Activated CD4-positive, alpha-beta memory T cell treated with anti-CD3 and anti-CD28 coated beads, Interleukin-2, amount 10 ng/mL, durations not matched to agents 7 days and 5 days (primary cell): ENCODE measurements around the gene ITLN1. TPM values are rescaled to one million over a fixed set of nuclear protein-coding genes. Genes with fewer than 3 reads are reported as not detected.
A peak's percentile ranks its signal among the peaks of the same experiment; 100 is the strongest.

Experiments used
- CTCF ChIA-PET: fragments of 350-600 bp; sonication (Branson Sonifier 250); formaldehyde crosslinking; loops from one replicate; lab custom pipeline; 2021; ENCODE audit warnings: antibody characterized with exemption, inconsistent platforms; lab: Charles Lee
- POLR2A ChIA-PET: fragments of 350-600 bp; sonication (Branson Sonifier 250); formaldehyde crosslinking; loops from one replicate; lab custom pipeline; 2021; ENCODE audit warnings: antibody characterized with exemption; lab: Charles Lee
- DNase-seq: peaks from one replicate; pipeline ENCODE4 v3.0.0-alpha.2; 2020
- H3K27ac Mint-ChIP-seq: one replicate; pipeline ENCODE4 v1.8.0; 2021; ENCODE audit warnings: mild to moderate bottlenecking, mixed read lengths
- H3K27me3 Mint-ChIP-seq: one replicate; pipeline ENCODE4 v1.8.0; 2021; ENCODE audit warnings: mixed read lengths
- H3K36me3 Mint-ChIP-seq: one replicate; pipeline ENCODE4 v1.8.0; 2021; ENCODE audit warnings: low read depth, mixed read lengths
- H3K4me1 Mint-ChIP-seq: one replicate; pipeline ENCODE4 v1.8.0; 2021; ENCODE audit warnings: mixed read lengths
- H3K4me3 Mint-ChIP-seq: one replicate; pipeline ENCODE4 v1.8.0; 2021; ENCODE audit warnings: mild to moderate bottlenecking, mixed read lengths
- H3K9me3 Mint-ChIP-seq: one replicate; pipeline ENCODE4 v1.8.0; 2021; ENCODE audit warnings: mixed read lengths
- total RNA-seq, 2 experiments: library from RNA; stranded (reverse); gene quantifications; one replicate each; pipeline ENCODE4 v1.2.3, GENCODE V29; 2021

Gene ITLN1
- total RNA-seq, 2 experiments from 2014 or later = not detected

GRCh38 chr1:160863061-160863773 is 21.8 kb downstream of the ITLN1 start:
- Mint-ChIP-seq H3K4me1 (peaks cover 29% of the 10 kb centered on the region), H3K27me3 (peaks cover 8% of the 10 kb centered on the region), H3K4me3 (no peak overlapping the region), H3K27ac (no peak overlapping the region), H3K36me3 (no peaks in the 10 kb centered on the region), H3K9me3 (no peaks in the 10 kb centered on the region)
- ChIA-PET POLR2A (interaction anchor here (0.9 to 2.6 kb wide), 3 partner anchors 21 to 157 kb away, joined by 3 to 23 read pairs (median 9); no protein-coding TSS in a partner anchor), CTCF (interaction anchor here (1.4 to 3.5 kb wide), 8 partner anchors 14 to 91 kb away, joined by 4 to 19 read pairs (median 8); partner anchors contain the start of gene ITLN2)
- DNase-seq = no peak

- peak; percentile 73 for DNase-seq
- H3K4me3 Mint-ChIP-seq = peak within 1 kb of the TSS; percentile 33
- peak within 1 kb of the TSS; percentile 66 for H3K27ac Mint-ChIP-seq
- CTCF ChIA-PET = interaction anchor here (0.6 to 3.5 kb wide), 9 partner anchors 11 to 92 kb away, joined by 3 to 19 read pairs (median 8); partner anchors contain the start of gene ITLN2
- POLR2A ChIA-PET = interaction anchor here (0.9 to 2.6 kb wide), 3 partner anchors 20 to 156 kb away, joined by 3 to 23 read pairs (median 9); no protein-coding TSS in a partner anchor
- H3K27me3 Mint-ChIP-seq = peaks cover 3% of the 10 kb centered on the region
- no peaks in the 10 kb centered on the region for H3K9me3 Mint-ChIP-seq
- peaks cover 29% of the 10 kb centered on the region for H3K4me1 Mint-ChIP-seq
- no peaks in the 10 kb centered on the region for H3K36me3 Mint-ChIP-seq
Observed at GRCh38 chr1:160862203-160863060, 22.5 kb downstream of the ITLN1 start, which contains the start of gene CD244. Gene CD244, minus strand, starts transcription at chr1:160862887. Its CDS starts 210 bp downstream, at chr1:160862677.

DNA sequence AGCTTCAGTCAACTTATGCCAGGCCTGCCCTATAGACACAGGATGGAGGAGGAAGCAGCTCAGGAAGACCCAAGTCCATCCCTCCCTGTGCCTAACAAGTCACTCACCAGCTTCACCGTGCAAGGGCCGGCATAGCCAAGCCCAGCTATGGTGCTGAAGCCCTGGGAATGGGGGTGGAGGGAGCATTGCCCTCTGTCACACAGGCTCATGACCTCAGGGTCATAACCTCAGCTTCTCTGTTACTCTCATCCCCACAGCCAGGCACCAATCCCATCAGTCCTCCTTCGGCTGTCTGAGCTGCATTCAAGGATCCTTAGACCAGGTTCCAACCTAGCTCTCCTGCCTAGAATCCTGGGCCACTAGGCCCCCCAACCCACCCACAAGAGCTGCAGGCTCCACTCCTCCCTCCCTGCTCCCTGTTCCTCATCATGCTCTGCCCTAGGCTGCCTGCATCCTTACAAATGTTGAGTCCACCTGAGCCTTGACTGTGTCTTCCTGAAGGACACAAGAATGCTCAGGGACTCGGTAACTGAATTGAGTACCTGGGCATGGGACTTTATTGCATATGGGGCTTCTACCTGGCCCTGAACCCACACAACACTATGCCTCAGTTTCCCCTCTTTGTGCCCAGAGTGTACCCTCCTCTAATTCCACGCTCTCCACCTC is 24.0 kb downstream of the ITLN1 start:
- CTCF ChIA-PET = interaction anchor here (0.6 to 3.5 kb wide), 5 partner anchors 12 to 186 kb away, joined by 3 to 19 read pairs (median 3); no protein-coding TSS in a partner anchor
- Mint-ChIP-seq H3K36me3 (no peaks in the 10 kb centered on the region), H3K27ac (peak overlapping the region; percentile 6), H3K27me3 (no peaks in the 10 kb centered on the region), H3K9me3 (no peaks in the 10 kb centered on the region), H3K4me3 (no peak overlapping the region), H3K4me1 (peaks cover 29% of the 10 kb centered on the region)
- no peak for DNase-seq
- POLR2A ChIA-PET = no interaction called here

DNA sequence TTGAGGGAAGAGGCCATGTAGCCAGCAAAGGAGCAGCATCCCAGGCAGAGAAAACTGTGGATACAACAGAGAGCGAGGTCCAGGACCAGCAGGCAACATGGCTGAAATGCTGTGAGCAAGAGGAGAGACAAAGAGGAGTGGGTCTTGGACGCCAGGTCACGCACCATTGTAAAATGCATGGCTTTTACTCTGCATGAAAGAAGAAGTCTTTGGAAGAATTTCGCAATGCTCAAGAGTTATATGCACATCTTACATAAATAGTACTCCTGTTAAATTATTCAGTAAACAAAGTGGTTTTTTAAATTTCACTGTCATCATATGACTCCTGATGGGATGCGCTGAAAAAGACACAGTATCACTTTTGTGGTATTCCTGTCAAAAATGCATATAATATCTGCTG is 25.8 kb downstream of the ITLN1 start:
- Mint-ChIP-seq H3K4me3 (no peak overlapping the region), H3K27me3 (no peaks in the 10 kb centered on the region), H3K4me1 (peaks cover 28% of the 10 kb centered on the region), H3K36me3 (no peaks in the 10 kb centered on the region), H3K9me3 (no peaks in the 10 kb centered on the region), H3K27ac (no peak overlapping the region)
- ChIA-PET POLR2A (no interaction called here), CTCF (interaction anchor here (0.8 kb wide), 1 partner anchor 11 kb away, joined by 3 read pairs; no protein-coding TSS in a partner anchor)
- no peak for DNase-seq

GRCh38 chr1:160858507-160858906 is 26.5 kb downstream of the ITLN1 start:
- Mint-ChIP-seq H3K36me3 (no peaks in the 10 kb centered on the region), H3K9me3 (no peaks in the 10 kb centered on the region), H3K27me3 (no peaks in the 10 kb centered on the region), H3K4me3 (no peak overlapping the region), H3K27ac (no peak overlapping the region), H3K4me1 (peaks cover 22% of the 10 kb centered on the region)
- no peak for DNase-seq
- CTCF ChIA-PET = interaction anchor here (1.1 kb wide), 1 partner anchor 21 kb away, joined by 5 read pairs; no protein-coding TSS in a partner anchor
- POLR2A ChIA-PET = no interaction called here

DNA sequence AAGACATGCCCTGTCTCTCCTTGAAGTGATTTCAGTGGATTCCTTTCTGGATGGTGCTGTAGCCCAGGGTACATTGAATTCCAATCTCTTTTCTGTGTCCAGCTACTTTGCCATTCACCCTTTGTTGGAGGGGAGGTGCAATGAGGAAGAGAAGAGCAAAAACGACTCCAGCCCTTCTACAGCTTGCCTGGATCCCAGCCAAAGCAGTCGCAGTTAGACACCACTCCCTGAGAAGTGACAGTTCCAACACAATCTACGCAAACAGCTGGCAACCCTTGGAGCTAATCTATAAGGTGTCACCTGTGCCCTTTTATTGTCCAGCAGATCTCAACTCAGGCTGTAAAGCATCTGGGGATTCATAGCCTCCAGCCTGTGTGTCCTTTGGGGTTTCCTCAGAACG is 26.9 kb downstream of the ITLN1 start:
- no peaks in the 10 kb centered on the region for H3K9me3 Mint-ChIP-seq
- no peak overlapping the region for H3K4me3 Mint-ChIP-seq
- DNase-seq = no peak

DNA sequence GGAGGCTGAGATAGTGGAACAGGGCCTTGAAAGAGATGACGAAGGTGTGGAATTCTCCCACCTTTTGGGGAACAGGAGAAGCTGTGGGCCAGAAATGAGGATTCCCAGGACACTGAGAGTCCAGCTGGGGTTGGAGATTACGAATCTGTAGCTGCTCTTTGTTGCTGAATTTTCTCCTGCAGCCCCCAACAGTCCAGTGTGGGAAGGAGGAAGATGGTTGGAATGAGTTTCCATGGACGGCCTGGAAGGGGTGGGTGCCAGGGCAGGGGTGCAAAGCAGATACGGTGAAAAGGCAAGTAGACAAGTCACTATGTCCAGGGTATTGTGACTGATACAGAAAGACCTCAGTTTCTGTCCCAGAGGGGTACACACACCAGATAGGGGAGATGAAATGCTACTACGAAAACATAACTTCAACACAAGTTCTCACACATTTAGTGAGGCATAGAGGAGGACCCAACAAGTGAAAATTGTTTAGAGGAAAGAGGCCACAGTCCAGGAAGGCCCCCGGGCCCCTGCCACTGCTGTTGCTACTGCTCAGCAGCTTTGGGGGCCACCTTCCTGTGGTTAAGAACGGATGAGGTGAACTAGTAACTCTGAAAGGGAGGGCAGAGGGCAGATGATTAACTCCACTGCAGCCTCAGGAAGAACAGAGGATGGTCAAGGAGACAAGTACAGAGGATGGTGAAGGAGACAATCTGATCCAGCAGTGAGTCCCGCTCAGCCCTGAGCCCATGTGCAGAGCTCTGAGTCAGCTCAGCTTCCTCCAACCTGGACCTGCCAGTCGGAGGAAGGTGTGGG is 29.6 kb downstream of the ITLN1 start:
- DNase-seq = no peak
- Mint-ChIP-seq H3K4me1 (no peaks in the 10 kb centered on the region), H3K4me3 (no peak overlapping the region), H3K9me3 (no peaks in the 10 kb centered on the region), H3K27me3 (no peaks in the 10 kb centered on the region), H3K27ac (no peak overlapping the region), H3K36me3 (no peaks in the 10 kb centered on the region)
- POLR2A ChIA-PET = interaction anchor here (1.1 to 2.0 kb wide), 2 partner anchors 11 to 18 kb away, joined by 3 to 9 read pairs; no protein-coding TSS in a partner anchor
- CTCF ChIA-PET = interaction anchor here (0.9 to 1.6 kb wide), 7 partner anchors 18 to 135 kb away, joined by 3 to 6 read pairs (median 4); no protein-coding TSS in a partner anchor

More for the DNA sequence above, 26.9 kb downstream of the ITLN1 start:
- Mint-ChIP-seq H3K27me3 (no peaks in the 10 kb centered on the region), H3K4me1 (peaks cover 19% of the 10 kb centered on the region), H3K36me3 (no peaks in the 10 kb centered on the region), H3K27ac (no peak overlapping the region)
- CTCF ChIA-PET = interaction anchor here (1.1 kb wide), 1 partner anchor 21 kb away, joined by 5 read pairs; no protein-coding TSS in a partner anchor
- POLR2A ChIA-PET = no interaction called here

- ChIA-PET POLR2A (no interaction called here), CTCF (interaction anchor here (1.0 to 1.4 kb wide), 2 partner anchors 18 to 24 kb away, joined by 3 read pairs; no protein-coding TSS in a partner anchor)
- no peaks in the 10 kb centered on the region for H3K4me1 Mint-ChIP-seq
- H3K27me3 Mint-ChIP-seq = peaks cover 5% of the 10 kb centered on the region
- DNase-seq = no peak
- H3K9me3 Mint-ChIP-seq = no peaks in the 10 kb centered on the region
- H3K27ac Mint-ChIP-seq = no peak overlapping the region
- no peak overlapping the region for H3K4me3 Mint-ChIP-seq
- no peaks in the 10 kb centered on the region for H3K36me3 Mint-ChIP-seq
Observed at GRCh38 chr1:160853754-160854153, 31.2 kb downstream of the ITLN1 start.

- Mint-ChIP-seq H3K4me3 (no peak overlapping the region), H3K9me3 (no peaks in the 10 kb centered on the region), H3K27me3 (peaks cover 10% of the 10 kb centered on the region), H3K4me1 (no peaks in the 10 kb centered on the region), H3K36me3 (no peaks in the 10 kb centered on the region), H3K27ac (no peak overlapping the region)
- no peak for DNase-seq
- POLR2A ChIA-PET = no interaction called here
- CTCF ChIA-PET = interaction anchor here (1.0 to 1.4 kb wide), 2 partner anchors 17 to 24 kb away, joined by 3 read pairs; no protein-coding TSS in a partner anchor
Observed at GRCh38 chr1:160853014-160853413, 32.0 kb downstream of the ITLN1 start.

- Mint-ChIP-seq H3K27me3 (peaks cover 12% of the 10 kb centered on the region), H3K36me3 (no peaks in the 10 kb centered on the region), H3K4me1 (no peaks in the 10 kb centered on the region), H3K27ac (no peak overlapping the region), H3K9me3 (no peaks in the 10 kb centered on the region), H3K4me3 (no peak overlapping the region)
- CTCF ChIA-PET = interaction anchor here (1.1 to 2.0 kb wide), 3 partner anchors 13 to 15 kb away, joined by 3 to 9 read pairs (median 5); no protein-coding TSS in a partner anchor
- POLR2A ChIA-PET = interaction anchor here (1.3 kb wide), 1 partner anchor 14 kb away, joined by 3 read pairs; no protein-coding TSS in a partner anchor
- DNase-seq = no peak
Observed at GRCh38 chr1:160850993-160851392, 34.0 kb downstream of the ITLN1 start.

DNA sequence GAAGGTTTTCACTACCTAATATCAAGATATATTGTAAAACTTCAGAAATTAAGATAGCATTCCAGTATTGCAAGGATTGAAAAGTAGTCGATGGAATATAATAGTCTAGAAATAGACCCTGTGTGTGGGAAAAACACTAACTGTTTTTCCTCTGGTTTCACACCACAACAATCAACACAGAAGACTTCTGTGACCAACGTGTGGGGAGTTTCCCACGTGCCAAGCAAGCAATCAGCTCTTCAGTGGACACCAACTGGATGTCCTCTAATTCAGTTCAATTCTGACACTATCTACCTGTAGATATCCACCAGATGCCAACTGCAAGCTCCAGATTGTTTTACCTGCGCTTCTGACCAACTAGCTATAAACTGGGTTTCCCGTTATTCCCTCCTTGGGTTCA is 34.4 kb downstream of the ITLN1 start:
- Mint-ChIP-seq H3K27me3 (peaks cover 12% of the 10 kb centered on the region), H3K36me3 (no peaks in the 10 kb centered on the region), H3K27ac (no peak overlapping the region), H3K4me1 (no peaks in the 10 kb centered on the region), H3K9me3 (no peaks in the 10 kb centered on the region), H3K4me3 (no peak overlapping the region)
- no peak for DNase-seq
- ChIA-PET POLR2A (interaction anchor here (1.0 to 1.3 kb wide), 2 partner anchors 14 to 206 kb away, joined by 3 read pairs; no protein-coding TSS in a partner anchor), CTCF (interaction anchor here (1.1 to 2.0 kb wide), 3 partner anchors 12 to 15 kb away, joined by 3 to 9 read pairs (median 5); no protein-coding TSS in a partner anchor)
